ENCODE results near the gene NKD1.

NKD1 gene

DNA sequence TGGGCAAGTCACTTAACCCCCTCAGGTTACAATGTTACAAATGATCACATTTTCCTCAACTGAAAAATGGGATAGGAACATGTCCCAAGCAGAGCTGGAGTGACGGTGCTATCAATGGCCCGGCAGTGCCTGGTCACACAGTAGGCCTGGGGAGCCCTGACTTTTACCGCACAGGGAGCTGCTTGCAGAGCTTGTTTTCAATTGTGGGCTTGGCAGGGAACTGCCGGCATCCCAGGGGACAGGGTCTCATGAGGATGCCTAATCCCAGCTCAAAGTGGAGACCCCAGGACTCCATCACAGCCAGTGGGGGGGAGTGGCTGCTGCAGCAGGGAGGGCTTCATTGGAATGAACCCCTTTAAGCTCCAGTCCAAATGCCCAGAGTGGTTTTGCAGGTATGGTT is 121.5 kb downstream of the NKD1 start:
- no peak for TF ChIP-seq FOXP2 (optimal IDR thresholded peaks at IDR 0.05; ENCODE audit: borderline replicate concordance, extremely low read depth, extremely low read length, insufficient read depth)
- TF ChIP-seq TAF1 (IDR thresholded peaks at IDR 0.05; ENCODE audit: borderline replicate concordance, insufficient read depth, low read length), result no peak
- TF ChIP-seq SIN3A (IDR thresholded peaks at IDR 0.05; ENCODE audit: borderline replicate concordance, insufficient read depth, low read length), result no peak
- TF ChIP-seq, protein P1, sequence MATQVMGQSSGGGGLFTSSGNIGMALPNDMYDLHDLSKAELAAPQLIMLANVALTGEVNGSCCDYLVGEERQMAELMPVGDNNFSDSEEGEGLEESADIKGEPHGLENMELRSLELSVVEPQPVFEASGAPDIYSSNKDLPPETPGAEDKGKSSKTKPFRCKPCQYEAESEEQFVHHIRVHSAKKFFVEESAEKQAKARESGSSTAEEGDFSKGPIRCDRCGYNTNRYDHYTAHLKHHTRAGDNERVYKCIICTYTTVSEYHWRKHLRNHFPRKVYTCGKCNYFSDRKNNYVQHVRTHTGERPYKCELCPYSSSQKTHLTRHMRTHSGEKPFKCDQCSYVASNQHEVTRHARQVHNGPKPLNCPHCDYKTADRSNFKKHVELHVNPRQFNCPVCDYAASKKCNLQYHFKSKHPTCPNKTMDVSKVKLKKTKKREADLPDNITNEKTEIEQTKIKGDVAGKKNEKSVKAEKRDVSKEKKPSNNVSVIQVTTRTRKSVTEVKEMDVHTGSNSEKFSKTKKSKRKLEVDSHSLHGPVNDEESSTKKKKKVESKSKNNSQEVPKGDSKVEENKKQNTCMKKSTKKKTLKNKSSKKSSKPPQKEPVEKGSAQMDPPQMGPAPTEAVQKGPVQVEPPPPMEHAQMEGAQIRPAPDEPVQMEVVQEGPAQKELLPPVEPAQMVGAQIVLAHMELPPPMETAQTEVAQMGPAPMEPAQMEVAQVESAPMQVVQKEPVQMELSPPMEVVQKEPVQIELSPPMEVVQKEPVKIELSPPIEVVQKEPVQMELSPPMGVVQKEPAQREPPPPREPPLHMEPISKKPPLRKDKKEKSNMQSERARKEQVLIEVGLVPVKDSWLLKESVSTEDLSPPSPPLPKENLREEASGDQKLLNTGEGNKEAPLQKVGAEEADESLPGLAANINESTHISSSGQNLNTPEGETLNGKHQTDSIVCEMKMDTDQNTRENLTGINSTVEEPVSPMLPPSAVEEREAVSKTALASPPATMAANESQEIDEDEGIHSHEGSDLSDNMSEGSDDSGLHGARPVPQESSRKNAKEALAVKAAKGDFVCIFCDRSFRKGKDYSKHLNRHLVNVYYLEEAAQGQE (IDR thresholded peaks at IDR 0.05; ENCODE audit: insufficient read depth in 1 of 2, low read depth in 2 of 2, low read length in 2 of 2), result no peak
- TF ChIP-seq POLR2AphosphoS5 (IDR thresholded peaks at IDR 0.05; ENCODE audit: low read depth, low read length), result no peak

GRCh38 chr16:50670476-50670875 is 122.3 kb downstream of the NKD1 start:
- no peak for TF ChIP-seq FOXP2 (optimal IDR thresholded peaks at IDR 0.05; ENCODE audit: borderline replicate concordance, extremely low read depth, extremely low read length, insufficient read depth)
- no peak for TF ChIP-seq SIN3A (IDR thresholded peaks at IDR 0.05; ENCODE audit: borderline replicate concordance, insufficient read depth, low read length)
- no peak for TF ChIP-seq POLR2AphosphoS5 (IDR thresholded peaks at IDR 0.05; ENCODE audit: low read depth, low read length)

- no peak for TF ChIP-seq POLR2AphosphoS5 (IDR thresholded peaks at IDR 0.05; ENCODE audit: low read depth, low read length)
Measured at GRCh38 chr16:50671644-50672260, 123.6 kb downstream of the NKD1 start.

DNA sequence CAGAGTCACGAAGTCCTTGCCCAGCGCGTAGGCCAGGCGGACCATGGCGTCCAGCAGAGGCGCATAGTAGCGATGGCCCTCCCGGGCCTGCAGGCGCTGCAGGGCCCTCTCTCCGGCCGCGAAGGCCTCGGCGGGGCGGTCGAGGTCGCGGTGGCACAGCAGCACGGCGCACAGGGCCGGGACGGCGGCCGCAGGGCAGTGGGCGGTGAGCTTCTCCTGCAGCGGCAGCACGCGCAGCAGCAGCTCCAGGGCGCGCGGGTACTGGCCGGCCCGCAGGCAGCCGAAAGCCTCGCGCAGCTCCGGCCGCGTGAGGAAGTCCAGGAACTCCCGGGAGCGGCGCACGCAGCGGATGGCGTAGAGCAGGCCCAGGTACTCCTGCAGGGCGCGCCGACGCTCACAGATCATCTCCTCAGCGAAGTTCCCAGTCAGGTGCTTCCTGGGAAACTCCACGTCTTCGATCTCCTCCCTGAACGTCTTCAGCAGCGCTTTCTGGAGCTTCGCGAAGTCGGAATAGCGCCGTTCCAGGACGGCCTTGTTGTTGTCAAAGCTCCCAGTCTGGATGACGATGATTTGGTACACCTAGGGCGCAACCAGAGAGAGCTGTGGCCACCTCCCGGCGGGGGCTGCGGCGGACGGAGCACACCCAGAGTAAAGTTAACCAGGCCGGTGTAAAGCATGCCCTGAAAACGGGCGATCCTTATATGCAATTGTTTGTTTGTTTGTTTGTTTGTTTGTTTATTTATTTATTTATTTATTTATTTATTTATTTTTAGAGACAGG is 125.5 kb downstream of the NKD1 start:
- no peak for TF ChIP-seq TAF1 (IDR thresholded peaks at IDR 0.05; ENCODE audit: borderline replicate concordance, insufficient read depth, low read length)

DNA sequence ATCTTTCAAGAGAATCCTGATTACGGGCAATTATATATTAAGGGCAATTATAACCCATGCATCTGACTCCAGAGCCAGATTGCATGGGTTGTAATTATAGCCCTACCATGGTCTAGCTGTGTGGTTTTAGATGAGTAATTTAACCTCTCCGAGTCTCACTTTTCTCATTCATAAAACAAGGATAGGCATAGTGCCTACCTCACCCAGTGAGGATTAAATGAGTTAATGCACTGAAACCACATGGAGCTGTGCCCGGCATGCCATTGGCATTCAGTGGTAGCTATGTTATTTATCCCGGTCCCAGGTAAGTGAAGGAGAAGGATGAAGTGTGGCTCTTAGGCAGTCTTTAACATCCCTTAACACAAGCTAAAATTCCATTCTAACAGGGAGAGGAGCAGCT is 126.6 kb downstream of the NKD1 start:
- TF ChIP-seq FOXP2 (optimal IDR thresholded peaks at IDR 0.05; ENCODE audit: borderline replicate concordance, extremely low read depth, extremely low read length, insufficient read depth) (no peak), TAF1 (IDR thresholded peaks at IDR 0.05; ENCODE audit: borderline replicate concordance, insufficient read depth, low read length) (no peak), SIN3A (IDR thresholded peaks at IDR 0.05; ENCODE audit: borderline replicate concordance, insufficient read depth, low read length) (no peak), POLR2AphosphoS5 (IDR thresholded peaks at IDR 0.05; ENCODE audit: low read depth, low read length) (no peak)
- TF ChIP-seq, protein P1 (IDR thresholded peaks at IDR 0.05; ENCODE audit: insufficient read depth in 1 of 2, low read depth in 2 of 2, low read length in 2 of 2), result no peak

- no peak for TF ChIP-seq SIN3A (IDR thresholded peaks at IDR 0.05; ENCODE audit: borderline replicate concordance, insufficient read depth, low read length)
- TF ChIP-seq POLR2AphosphoS5 (IDR thresholded peaks at IDR 0.05; ENCODE audit: low read depth, low read length), result no peak
- TF ChIP-seq FOXP2 (optimal IDR thresholded peaks at IDR 0.05; ENCODE audit: borderline replicate concordance, extremely low read depth, extremely low read length, insufficient read depth), result no peak
- no peak for TF ChIP-seq TAF1 (IDR thresholded peaks at IDR 0.05; ENCODE audit: borderline replicate concordance, insufficient read depth, low read length)
- TF ChIP-seq, protein P1 (IDR thresholded peaks at IDR 0.05; ENCODE audit: insufficient read depth in 1 of 2, low read depth in 2 of 2, low read length in 2 of 2), result no peak
Measured at GRCh38 chr16:50675686-50676610, 127.8 kb downstream of the NKD1 start.
